ENCODE data around the gene TMEM187.

The TMEM187 gene, protein sequence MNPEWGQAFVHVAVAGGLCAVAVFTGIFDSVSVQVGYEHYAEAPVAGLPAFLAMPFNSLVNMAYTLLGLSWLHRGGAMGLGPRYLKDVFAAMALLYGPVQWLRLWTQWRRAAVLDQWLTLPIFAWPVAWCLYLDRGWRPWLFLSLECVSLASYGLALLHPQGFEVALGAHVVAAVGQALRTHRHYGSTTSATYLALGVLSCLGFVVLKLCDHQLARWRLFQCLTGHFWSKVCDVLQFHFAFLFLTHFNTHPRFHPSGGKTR

GRCh38 chrX:153972368-153973126 is at the start of gene TMEM187:
Gene TMEM187, plus strand, starts transcription at chrX:153972754. Its CDS starts 9,309 bp downstream, at chrX:153982063.
- DNase-seq (ENCODE audit: low read depth in 2 of 2): peak; percentile 73 to 80

- DNase-seq (ENCODE audit: low read depth in 2 of 2): no peak
Observed at GRCh38 chrX:153922932-153923857, 49.4 kb upstream of the TMEM187 start.

DNA sequence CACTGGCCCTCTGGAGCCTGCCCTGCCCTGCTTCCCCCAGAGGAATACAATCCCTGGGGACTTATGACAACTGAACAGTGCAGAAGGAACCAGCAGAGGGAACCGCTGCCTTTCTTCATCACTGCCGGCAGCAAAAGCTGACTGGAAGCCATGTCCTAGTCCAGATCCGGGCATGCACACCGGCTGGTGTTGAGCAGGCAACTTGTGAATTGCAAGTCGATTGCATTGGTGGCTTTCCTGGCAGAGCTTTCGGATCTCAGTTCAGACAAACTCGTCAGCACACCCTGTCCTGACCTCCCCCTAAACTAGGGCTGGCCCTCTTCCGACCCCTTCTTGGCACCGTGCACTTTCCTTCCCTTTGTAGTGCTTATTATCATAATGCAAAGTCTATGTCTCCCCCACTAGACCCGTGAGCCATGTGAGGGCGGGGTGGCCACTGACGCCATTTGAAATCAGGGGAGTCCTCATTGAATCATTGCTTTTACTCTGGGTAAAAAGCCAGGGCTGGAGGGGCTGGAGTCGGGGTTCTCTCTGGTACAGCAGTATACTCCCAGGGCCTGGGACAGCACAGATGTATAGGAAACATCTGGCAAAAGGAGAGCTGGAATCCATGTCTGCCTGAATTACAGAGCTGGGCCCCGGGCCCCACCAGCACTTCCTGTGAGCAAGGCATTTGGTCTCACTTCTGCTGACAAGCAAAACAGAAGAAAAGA is 48.2 kb upstream of the TMEM187 start:
- no peak for DNase-seq (ENCODE audit: low read depth in 2 of 2)

DNA sequence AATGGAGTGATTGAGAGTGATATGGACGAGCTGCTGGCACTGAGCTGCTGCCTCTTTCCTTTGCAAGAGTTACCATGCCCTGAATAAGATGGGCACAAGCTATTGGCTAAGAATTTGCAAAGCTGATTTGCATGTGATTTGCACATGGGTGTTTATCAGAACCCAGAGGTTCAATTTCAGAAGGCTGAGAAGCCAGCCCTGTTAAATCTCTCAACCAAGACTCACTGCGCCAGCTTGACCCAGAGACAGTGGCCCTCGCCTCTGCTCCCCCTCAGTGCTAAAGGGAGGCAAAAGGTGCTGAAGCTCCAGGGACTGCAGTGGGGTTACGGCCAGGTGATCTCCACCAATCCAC is 47.2 kb upstream of the TMEM187 start:
- no peak for DNase-seq (ENCODE audit: low read depth in 2 of 2)

- DNase-seq (ENCODE audit: low read depth in 2 of 2): peak in 1 of 2 experiments; percentile 21
Observed at GRCh38 chrX:153925739-153926551, 46.6 kb upstream of the TMEM187 start, which contains the start of gene ARHGAP4. Gene ARHGAP4, minus strand, starts transcription at chrX:153926264. Its CDS starts 62 bp downstream, at chrX:153926202.

GRCh38 chrX:153926552-153926857 is 46.0 kb upstream of the TMEM187 start:
- DNase-seq (ENCODE audit: low read depth in 2 of 2): no peak

GRCh38 chrX:153926858-153927671 is 45.5 kb upstream of the TMEM187 start:
- DNase-seq (ENCODE audit: low read depth in 2 of 2): peak; percentile 45 to 57

DNA sequence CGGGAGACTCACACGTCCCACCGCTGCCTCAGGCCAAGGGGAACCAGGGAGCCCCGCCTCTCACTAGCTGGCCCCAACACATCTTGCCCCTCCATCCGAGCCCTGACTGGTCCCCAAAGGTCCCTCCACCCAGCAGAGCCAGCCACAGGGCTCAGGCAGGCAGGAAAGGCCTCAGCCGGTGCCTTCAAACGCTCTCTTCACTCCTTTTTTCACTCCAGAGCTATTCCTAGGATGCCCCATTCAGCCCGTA is 45.0 kb upstream of the TMEM187 start:
- DNase-seq (ENCODE audit: low read depth in 2 of 2): no peak

DNA sequence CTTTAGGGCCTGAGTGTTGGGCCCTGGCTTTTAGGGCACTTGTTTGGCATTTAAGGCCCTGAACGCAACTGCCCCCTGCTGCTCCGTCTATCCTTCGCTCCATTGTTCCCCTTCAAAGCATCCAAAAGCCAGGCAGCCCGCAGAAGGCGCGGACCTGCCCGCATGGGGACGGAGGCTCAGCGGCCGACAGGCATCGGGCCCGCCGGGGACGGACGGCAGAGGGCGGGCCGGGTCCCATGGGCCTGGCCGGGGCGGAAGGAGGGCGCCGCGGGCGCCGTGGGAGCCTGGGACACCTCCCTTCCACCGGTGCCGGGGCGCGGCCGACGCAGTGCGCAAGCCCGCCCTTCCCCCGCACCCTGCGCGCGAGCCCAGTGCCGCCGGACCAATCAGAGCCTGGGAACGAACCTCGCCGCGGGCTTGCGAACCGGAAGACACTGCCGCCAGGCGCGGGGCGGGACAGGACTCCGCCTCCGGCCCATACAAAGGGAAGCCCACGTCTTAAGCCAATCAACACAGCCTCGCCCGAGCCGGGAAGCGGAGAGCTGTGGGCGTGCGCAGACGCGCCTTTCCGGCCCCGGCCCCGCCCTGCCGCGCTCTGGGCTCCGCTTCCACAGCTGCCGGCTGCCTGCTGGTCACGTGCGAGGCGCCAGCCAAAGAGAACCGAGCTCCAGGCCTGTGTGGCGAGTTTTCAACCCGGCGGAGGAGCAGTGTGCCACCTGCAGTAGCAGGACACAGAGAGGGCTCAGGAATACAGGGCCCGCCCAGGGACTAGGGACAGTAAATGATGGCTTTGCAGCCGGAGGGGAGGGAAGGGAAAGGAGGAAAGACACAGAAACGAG is 44.4 kb upstream of the TMEM187 start:
- peak; percentile 78 to 79 for DNase-seq (ENCODE audit: low read depth in 2 of 2)

GRCh38 chrX:153928846-153929245 is 43.7 kb upstream of the TMEM187 start:
- DNase-seq (ENCODE audit: low read depth in 2 of 2): no peak

DNA sequence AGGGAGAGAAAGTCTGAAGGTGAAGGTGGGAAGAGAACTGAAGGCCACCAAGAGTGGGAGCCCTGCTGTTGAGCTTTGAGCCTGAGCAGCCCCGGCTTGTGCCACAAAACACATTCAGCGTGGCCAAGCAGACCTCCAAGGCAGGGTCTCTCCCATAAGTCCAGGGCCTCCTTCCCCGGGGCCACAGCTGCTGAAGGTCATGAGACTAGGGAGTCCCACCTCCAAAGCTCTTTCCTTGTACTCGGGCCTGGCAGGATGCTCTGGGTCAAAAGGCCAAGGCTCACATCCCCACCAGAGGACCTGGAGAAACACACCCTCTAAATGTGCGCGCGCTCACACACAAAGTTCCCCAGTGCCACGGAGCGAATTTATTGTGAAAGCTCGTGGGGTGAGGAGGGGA is 43.0 kb upstream of the TMEM187 start:
- no peak for DNase-seq (ENCODE audit: low read depth in 2 of 2)

DNA sequence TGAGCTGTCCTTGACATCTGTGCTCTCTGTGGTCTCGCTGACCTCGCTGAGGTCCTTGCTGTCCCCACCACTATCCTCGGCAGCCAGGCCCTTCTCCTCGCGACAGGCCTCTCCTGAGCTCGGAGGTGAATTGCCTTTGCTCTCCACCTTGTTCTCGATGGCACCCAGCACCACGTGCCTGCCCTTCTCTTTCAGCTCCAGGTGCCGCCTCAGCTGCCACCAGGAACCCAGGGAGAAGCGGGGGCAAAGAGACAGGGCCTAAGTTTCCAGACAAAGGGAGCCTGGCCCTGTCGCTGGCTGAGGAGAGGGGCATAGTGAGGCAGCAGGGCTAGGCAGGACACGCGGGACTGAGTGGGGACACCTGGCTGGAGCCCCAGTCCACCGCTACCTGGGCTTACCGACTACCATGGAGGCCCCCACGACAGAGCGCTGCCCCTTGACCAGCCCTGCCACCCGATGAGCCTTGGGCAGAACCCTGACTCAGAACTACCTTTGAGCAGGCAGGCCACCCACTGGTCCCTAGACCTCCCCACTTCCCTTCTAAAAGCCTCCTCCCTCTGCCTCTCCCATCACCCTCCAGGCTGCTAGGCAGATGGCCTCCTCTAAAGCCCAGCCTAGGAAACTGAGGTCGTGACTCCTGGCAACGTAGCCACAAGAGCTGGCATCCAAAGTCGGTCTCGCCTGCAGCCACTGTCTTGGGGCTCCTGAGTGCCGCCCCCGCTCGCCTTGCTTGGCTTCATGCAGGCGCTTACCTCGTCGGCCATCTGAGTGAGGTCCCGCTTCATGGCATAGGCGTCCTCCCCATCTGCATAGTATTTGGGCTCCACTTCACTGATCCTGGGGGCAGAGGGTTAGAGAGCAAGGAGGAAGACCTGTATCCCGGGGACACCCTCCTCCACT is 42.3 kb upstream of the TMEM187 start:
- DNase-seq (ENCODE audit: low read depth in 2 of 2): no peak

DNA sequence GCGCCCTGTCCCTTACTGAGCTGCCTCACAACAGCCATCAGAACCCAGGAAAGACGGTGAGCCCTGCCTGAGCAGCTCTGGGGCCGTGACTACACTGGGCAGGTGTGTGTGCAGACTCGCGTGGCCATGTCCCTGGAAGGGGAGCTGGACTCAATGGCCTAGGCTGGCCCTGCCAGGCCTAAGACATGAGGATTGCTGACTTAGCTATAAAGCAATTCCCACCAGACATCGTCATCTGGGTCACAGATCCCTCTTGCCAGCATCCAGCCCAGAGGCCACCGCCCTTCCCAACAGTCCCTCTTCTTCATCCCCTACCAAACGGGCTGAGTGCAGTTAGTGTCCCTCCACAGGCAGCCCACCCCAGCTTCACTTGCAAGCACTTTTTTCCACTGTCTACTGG is 41.4 kb upstream of the TMEM187 start:
- no peak for DNase-seq (ENCODE audit: low read depth in 2 of 2)

DNA sequence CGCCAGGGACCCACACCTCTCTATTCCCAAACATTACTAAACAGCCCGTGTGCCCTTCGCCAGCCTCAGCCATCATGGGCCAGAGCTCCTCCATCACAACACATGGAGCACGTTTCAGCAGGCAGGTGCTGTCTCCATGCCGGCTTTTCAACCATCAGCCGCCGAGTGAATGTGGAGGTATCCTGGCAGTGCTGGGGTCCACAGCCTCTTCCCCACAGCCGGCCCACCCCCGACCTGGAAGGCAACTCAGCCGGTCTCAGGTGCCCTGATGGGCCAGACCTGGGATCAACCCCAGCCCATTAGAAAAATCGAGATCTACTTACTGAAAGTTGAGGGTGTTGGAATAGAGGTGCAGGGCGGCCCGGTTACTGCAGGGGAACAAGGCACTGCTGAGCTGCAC is 40.8 kb upstream of the TMEM187 start:
- no peak for DNase-seq (ENCODE audit: low read depth in 2 of 2)

GRCh38 chrX:153932220-153932915 is 40.2 kb upstream of the TMEM187 start:
- DNase-seq (ENCODE audit: low read depth in 2 of 2): no peak

DNA sequence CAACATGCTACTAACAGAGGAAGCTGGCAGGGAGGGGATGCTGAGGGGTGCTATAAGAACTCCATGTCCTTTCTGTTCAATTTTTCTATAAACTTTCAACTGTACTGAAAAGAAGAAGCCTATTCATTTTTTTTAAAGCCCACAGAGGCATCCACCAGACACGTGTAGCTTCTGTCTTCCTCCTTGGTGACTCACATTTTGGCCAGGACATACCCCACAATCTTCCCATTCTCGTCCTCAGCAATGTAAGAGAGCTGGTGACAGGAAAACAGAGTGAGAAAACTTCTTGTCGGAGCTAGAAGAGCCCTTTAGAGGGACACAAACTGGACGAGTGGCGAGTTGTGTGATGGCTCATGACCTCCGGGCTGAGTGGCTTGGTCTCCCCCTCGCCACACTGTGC is 38.8 kb upstream of the TMEM187 start:
- DNase-seq (ENCODE audit: low read depth in 2 of 2): no peak

DNA sequence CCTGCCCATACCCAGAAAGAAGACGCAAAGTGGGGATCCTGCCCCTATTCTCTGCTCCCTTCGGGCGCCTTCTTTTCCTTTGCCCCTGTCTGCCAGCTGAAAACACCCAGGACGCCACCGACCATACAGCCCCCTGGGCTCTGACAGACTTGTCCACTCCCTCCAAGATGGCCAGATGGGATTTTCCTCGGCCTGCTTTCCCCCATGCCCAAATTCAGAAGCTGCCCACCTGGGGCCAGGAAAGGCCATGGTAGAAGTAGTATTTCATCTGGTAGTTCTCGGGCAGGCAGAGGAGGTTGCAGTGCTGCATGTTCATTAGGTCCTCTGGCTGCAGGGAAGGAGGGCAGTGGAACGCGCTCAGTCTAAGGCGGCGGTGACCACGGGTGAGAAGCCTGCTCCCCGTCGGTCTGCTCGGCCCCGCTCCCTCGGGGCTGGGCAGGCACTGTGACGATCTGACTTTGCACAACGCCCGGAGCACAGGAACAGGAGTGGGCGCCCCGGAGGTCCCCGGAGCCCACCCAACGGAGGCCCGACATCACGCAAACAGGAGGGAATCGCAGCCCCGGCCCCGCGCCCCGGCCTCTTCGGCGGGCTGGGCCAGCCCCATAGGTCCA is 38.3 kb upstream of the TMEM187 start:
- DNase-seq (ENCODE audit: low read depth in 2 of 2): no peak

All from stimulated activated CD4-positive, alpha-beta T cell treated with anti-CD3 and anti-CD28 coated beads, Interleukin-12 subunit alpha, Interleukin-12 subunit beta, amount 100 ng/mL, for 24 hours (primary cell).